Fibroblast of the aortic adventitia (primary cell): ENCODE results near the gene ITPR2. TPM values are rescaled to one million over a fixed set of nuclear protein-coding genes. Genes with fewer than 3 reads are reported as not detected.

ENCODE experiments used
- DNase-seq: peaks from one replicate; pipeline ENCODE4 v3.0.0-alpha.2; 2010; ENCODE audit warnings: low read depth
- H3K4me3 ChIP-seq: 2 replicates; pipeline ENCODE4 v1.5.1; 2011; ENCODE audit warnings: low read depth, mild to moderate bottlenecking, control low read depth, low read length, moderate library complexity
- total RNA-seq: library from RNA; depleted of rRNA; stranded (reverse); fragments of >200 nt; gene quantifications from 2 replicates; pipeline ENCODE4 v1.2.3, GENCODE V29; 2012; ENCODE audit warnings: low replicate concordance
- TF ChIP-seq, protein P1 (sequence below): IDR thresholded peaks from 2 replicates; pipeline ENCODE4 v1.5.1; 2011; ENCODE audit warnings: mild to moderate bottlenecking, low read length, control low read depth, inconsistent platforms; ENCODE audit not compliant: insufficient read depth

Gene ITPR2
- total RNA-seq, 1 donor = 15.5 TPM

GRCh38 chr12:26367991-26368730 lies 464.8 kb downstream of the ITPR2 start:
- no peak for DNase-seq
- TF ChIP-seq, protein P1, sequence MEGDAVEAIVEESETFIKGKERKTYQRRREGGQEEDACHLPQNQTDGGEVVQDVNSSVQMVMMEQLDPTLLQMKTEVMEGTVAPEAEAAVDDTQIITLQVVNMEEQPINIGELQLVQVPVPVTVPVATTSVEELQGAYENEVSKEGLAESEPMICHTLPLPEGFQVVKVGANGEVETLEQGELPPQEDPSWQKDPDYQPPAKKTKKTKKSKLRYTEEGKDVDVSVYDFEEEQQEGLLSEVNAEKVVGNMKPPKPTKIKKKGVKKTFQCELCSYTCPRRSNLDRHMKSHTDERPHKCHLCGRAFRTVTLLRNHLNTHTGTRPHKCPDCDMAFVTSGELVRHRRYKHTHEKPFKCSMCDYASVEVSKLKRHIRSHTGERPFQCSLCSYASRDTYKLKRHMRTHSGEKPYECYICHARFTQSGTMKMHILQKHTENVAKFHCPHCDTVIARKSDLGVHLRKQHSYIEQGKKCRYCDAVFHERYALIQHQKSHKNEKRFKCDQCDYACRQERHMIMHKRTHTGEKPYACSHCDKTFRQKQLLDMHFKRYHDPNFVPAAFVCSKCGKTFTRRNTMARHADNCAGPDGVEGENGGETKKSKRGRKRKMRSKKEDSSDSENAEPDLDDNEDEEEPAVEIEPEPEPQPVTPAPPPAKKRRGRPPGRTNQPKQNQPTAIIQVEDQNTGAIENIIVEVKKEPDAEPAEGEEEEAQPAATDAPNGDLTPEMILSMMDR = no peak
- H3K4me3 ChIP-seq = no peak overlapping the region

GRCh38 chr12:26361964-26362363 lies 471.0 kb downstream of the ITPR2 start:
- no peak overlapping the region for H3K4me3 ChIP-seq
- TF ChIP-seq, protein P1 = no peak
- no peak for DNase-seq

GRCh38 chr12:26360062-26360461 lies 472.9 kb downstream of the ITPR2 start:
- H3K4me3 ChIP-seq = no peak overlapping the region
- no peak for DNase-seq
- TF ChIP-seq, protein P1 = no peak

- H3K4me3 ChIP-seq = no peak overlapping the region
- no peak for DNase-seq
- TF ChIP-seq, protein P1 = no peak
These were observed 473.4 kb downstream of the ITPR2 start for GRCh38 chr12:26359576-26359975.

DNA sequence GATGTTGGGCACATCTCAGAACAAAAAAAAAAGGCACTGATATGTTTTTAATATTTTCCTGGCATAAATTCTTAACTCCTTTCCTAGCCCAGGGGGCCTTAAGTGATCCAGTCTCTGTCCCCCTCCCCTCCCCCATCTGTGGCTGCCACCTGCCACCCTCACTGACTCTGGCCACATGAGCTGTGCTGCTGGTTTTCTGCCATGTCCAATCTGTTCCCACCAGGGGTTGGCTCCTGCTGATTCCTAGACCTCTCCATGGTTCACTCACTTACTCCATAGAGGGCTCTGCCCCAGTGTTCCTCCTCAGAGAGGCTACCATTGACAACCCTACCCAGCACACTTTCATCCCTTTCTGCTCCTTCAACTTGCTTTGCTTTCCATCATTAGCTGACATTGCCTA lies 474.3 kb downstream of the ITPR2 start:
- H3K4me3 ChIP-seq = no peak overlapping the region
- no peak for DNase-seq
- TF ChIP-seq, protein P1 = no peak

GRCh38 chr12:26347300-26347699 lies 485.7 kb downstream of the ITPR2 start:
- TF ChIP-seq, protein P1 = no peak
- H3K4me3 ChIP-seq = no peak overlapping the region
- no peak for DNase-seq

DNA sequence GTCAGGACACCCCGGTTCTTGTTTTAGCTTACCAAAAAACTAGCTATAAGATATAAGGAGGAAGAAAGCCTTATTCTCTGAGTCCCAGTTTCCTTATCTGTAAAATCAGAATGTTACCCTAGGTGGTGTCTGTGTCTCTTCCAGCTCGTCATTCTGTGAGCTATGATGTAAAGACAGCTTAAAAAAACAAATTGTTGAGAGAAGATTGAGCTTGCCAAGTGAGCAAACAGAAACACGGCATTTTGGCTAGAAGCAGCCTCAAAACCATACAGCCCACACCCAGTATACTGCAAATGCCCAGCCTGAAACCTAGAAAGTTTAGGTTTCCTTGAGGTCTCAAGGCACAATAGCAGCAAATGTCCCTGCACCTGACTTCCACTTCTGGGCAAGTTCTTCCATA lies 486.3 kb downstream of the ITPR2 start:
- H3K4me3 ChIP-seq = no peak overlapping the region
- TF ChIP-seq, protein P1 = no peak
- DNase-seq = peak; percentile 55
